Activated T-helper 9 cell treated with anti-CD3 and anti-CD28 coated beads, Interleukin-2, amount 50 U/mL, for 16 hours (primary cell): ENCODE results near the gene SHISA7.
"Not testable (repeated sequence)": the region's sequence is repeated elsewhere in the genome, so short reads cannot be mapped to it uniquely, and the experiment has no call there.

Source experiments
- DNase-seq: peaks from one replicate; pipeline ENCODE4 v3.0.0-alpha.2; 2020; ENCODE audit warnings: low read depth

SHISA7 gene

GRCh38 chr19:55418185-55418584 lies 24.9 kb downstream of the SHISA7 start:
- DNase-seq = no peak

- DNase-seq = no peak
Observed at GRCh38 chr19:55410168-55410567, 32.9 kb downstream of the SHISA7 start.

GRCh38 chr19:55409179-55409578 lies 33.9 kb downstream of the SHISA7 start:
- DNase-seq = not testable (repeated sequence)

GRCh38 chr19:55408533-55408872 lies 34.6 kb downstream of the SHISA7 start:
- no peak for DNase-seq

GRCh38 chr19:55407800-55408532 lies 35.1 kb downstream of the SHISA7 start:
- peak; percentile 96 for DNase-seq

- DNase-seq = not testable (repeated sequence)
Observed at GRCh38 chr19:55407550-55407799, 35.6 kb downstream of the SHISA7 start, which contains the start of gene UBE2S. Gene UBE2S, minus strand, starts transcription at chr19:55407788. Its CDS starts 199 bp downstream, at chr19:55407589.

GRCh38 chr19:55406826-55407549 lies 36.1 kb downstream of the SHISA7 start:
- DNase-seq = no peak

- no peak for DNase-seq
Observed at GRCh38 chr19:55406091-55406825, 36.8 kb downstream of the SHISA7 start.

GRCh38 chr19:55405638-55406037 lies 37.5 kb downstream of the SHISA7 start:
- no peak for DNase-seq

GRCh38 chr19:55402509-55402908 lies 40.6 kb downstream of the SHISA7 start:
- DNase-seq = no peak

GRCh38 chr19:55401390-55401789 lies 41.7 kb downstream of the SHISA7 start:
- not testable (repeated sequence) for DNase-seq

- DNase-seq = no peak
Observed at GRCh38 chr19:55400281-55401087, 42.6 kb downstream of the SHISA7 start.

- DNase-seq = no peak
Observed at GRCh38 chr19:55398200-55398925, 44.7 kb downstream of the SHISA7 start.

- DNase-seq = no peak
Observed at GRCh38 chr19:55392820-55393761, 50.0 kb downstream of the SHISA7 start.

GRCh38 chr19:55391702-55392615 lies 51.1 kb downstream of the SHISA7 start:
- DNase-seq = no peak

- DNase-seq = no peak
Observed at GRCh38 chr19:55391191-55391670, 51.9 kb downstream of the SHISA7 start.

- no peak for DNase-seq
Observed at GRCh38 chr19:55390461-55390880, 52.6 kb downstream of the SHISA7 start.

GRCh38 chr19:55389386-55390317 lies 53.4 kb downstream of the SHISA7 start:
- no peak for DNase-seq
